Measurements from ENCODE around the gene DEK.

GRCh38 chr6:18279422-18279821 lies 15.1 kb upstream of the DEK start:
- TF ChIP-seq MYBL2 (CRISPR knock-in tag; IDR thresholded peaks at IDR 0.05) (no peak), NFYB (CRISPR knock-in tag; conservative IDR thresholded peaks at IDR 0.05; ENCODE audit: low read depth) (no peak), E2F4 (CRISPR knock-in tag; IDR thresholded peaks at IDR 0.05; ENCODE audit: borderline replicate concordance, low read depth) (no peak), STAT6 (CRISPR knock-in tag; conservative IDR thresholded peaks at IDR 0.05; ENCODE audit: low read depth) (no peak)
- TF ChIP-seq, protein P1, sequence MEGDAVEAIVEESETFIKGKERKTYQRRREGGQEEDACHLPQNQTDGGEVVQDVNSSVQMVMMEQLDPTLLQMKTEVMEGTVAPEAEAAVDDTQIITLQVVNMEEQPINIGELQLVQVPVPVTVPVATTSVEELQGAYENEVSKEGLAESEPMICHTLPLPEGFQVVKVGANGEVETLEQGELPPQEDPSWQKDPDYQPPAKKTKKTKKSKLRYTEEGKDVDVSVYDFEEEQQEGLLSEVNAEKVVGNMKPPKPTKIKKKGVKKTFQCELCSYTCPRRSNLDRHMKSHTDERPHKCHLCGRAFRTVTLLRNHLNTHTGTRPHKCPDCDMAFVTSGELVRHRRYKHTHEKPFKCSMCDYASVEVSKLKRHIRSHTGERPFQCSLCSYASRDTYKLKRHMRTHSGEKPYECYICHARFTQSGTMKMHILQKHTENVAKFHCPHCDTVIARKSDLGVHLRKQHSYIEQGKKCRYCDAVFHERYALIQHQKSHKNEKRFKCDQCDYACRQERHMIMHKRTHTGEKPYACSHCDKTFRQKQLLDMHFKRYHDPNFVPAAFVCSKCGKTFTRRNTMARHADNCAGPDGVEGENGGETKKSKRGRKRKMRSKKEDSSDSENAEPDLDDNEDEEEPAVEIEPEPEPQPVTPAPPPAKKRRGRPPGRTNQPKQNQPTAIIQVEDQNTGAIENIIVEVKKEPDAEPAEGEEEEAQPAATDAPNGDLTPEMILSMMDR (IDR thresholded peaks at IDR 0.05) = no peak
- TF ChIP-seq, protein P2, sequence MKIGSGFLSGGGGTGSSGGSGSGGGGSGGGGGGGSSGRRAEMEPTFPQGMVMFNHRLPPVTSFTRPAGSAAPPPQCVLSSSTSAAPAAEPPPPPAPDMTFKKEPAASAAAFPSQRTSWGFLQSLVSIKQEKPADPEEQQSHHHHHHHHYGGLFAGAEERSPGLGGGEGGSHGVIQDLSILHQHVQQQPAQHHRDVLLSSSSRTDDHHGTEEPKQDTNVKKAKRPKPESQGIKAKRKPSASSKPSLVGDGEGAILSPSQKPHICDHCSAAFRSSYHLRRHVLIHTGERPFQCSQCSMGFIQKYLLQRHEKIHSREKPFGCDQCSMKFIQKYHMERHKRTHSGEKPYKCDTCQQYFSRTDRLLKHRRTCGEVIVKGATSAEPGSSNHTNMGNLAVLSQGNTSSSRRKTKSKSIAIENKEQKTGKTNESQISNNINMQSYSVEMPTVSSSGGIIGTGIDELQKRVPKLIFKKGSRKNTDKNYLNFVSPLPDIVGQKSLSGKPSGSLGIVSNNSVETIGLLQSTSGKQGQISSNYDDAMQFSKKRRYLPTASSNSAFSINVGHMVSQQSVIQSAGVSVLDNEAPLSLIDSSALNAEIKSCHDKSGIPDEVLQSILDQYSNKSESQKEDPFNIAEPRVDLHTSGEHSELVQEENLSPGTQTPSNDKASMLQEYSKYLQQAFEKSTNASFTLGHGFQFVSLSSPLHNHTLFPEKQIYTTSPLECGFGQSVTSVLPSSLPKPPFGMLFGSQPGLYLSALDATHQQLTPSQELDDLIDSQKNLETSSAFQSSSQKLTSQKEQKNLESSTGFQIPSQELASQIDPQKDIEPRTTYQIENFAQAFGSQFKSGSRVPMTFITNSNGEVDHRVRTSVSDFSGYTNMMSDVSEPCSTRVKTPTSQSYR (CRISPR knock-in tag; IDR thresholded peaks at IDR 0.05) = no peak
